22Rv1 (cell line): ENCODE data around the gene DLGAP3.

Experiments
- CTCF ChIP-seq: fragments of 450-650 bp; IDR thresholded peaks from 2 replicates; pipeline ENCODE4 v1.5.1; 2017; ENCODE audit warnings: mild to moderate bottlenecking
- ZFX ChIP-seq: fragments of 450-650 bp; IDR thresholded peaks from 2 replicates; pipeline ENCODE4 v1.6.1; 2017; ENCODE audit warnings: antibody characterized with exemption, borderline replicate concordance

GRCh38 chr1:34906222-34906621 is 23.2 kb downstream of the DLGAP3 start:
- TF ChIP-seq CTCF (no peak), ZFX (no peak)
